Pons (tissue), 1 donor: Measurements from ENCODE around the gene KCTD3.
A peak's percentile ranks its signal among the peaks of the same experiment; 100 is the strongest.

Experiments used
- DNase-seq: peaks from one replicate; pipeline ENCODE4 v3.0.0-alpha.2; 2016; ENCODE audit warnings: low spot score

Gene KCTD3

DNA sequence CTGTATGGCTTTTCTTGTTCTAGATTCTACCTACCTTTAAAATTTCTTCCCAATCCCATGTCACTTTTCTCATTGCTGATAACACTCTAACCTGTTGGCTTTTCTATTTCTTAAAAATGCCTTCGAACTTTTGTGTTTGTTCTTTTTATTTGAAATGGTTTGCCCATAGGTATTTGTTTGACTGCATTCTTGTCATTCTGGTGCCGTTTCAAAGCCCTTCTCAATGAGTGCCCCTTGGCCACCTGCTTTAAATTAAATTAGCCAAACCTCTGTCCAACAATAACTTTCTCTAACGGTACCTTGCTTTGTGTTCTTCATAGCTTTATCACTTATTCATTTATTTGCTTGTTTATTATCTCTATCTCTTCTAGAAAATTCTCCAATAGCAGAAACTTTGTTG, 38.9 kb downstream of the KCTD3 start:
- DNase-seq, result no peak

DNA sequence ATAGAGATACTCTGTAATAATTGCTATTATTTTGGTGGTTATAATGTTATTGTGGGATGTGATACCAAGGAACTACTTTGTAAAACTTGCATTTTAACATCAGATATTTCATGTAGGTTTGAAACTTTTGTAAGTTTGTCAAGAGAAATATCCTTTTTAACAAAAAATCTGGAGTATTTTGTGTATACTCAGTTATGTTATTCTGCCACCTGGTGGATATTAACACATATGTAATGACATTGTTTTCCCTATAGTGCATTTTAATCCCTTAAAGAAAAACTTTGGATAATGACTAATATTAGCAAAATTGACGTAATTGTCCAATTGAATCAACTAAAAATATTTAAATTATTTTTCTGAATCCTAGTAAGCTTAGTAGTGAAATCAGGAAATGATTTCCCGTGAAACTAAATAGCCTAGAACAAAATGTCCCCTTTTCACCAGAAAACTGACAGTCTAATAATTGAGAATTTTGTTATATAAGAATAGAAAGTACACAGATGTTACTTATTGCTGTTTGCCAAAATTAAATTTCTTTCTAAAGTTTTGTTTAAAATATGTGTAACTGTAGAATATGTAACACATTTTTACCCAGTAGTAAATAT, 39.6 kb downstream of the KCTD3 start:
- DNase-seq, result no peak

- DNase-seq, result no peak
Measured at GRCh38 chr1:215607412-215607811, 40.3 kb downstream of the KCTD3 start.

DNA sequence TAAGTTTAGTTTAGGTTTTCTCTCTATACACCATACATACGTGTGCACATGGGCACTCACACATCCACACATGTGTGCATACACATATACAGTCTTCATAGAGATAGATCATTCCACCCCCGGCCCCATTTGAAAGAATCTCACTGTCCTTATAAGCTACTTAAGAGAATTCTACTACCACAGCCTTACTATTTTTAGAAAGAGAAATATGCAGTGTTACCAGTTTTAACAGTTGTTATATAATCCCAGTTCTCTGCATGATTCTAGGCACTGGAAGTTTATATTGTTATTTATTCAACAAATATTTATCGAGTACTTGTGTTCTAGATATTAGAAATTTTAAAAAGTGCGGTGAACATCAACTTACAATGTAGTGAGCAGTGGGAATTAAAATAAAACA, 41.5 kb downstream of the KCTD3 start:
- no peak for DNase-seq

DNA sequence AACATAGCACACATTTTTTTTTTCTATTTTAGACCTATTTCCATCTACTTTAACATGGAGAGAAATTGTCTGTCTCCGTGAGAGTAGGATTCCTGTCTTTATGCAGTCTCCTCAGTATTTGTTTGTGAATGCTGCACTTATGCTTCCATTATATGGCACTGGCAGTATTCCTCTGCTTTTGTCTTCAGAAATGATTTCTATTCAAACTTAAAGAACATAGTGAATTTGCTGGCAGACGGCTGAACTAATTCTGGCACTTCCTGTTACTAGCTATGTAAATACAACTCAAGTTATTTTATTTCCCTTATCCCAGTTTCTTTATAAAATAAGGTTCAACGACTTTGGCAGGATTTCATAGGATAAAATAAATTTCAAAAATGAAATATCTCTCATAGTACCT, 45.3 kb downstream of the KCTD3 start:
- no peak for DNase-seq

GRCh38 chr1:215617979-215618378, 50.9 kb downstream of the KCTD3 start:
- DNase-seq, result no peak

GRCh38 chr1:215623162-215623561, 56.1 kb downstream of the KCTD3 start:
- no peak for DNase-seq

GRCh38 chr1:215625949-215626348, 58.8 kb downstream of the KCTD3 start:
- DNase-seq, result no peak

DNA sequence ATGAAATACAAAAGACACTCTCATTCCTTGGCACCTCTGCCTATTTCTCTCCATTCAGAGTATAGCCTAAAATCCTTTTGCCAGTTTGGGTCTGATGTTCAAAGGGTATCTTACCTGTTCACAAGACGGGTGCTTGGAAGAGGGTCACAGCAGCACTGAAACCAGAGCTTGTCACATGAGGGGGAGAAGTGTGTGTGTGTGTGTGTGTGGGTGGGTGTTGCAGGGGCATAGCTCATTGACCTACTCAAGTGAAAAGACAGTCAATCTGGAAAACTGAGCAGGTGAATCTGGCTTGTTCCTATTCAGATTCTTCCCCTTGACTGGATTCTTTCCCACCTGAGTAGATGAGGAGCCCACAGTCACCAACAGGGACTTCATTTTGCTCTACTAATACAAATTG, 63.9 kb downstream of the KCTD3 start:
- no peak for DNase-seq

GRCh38 chr1:215631489-215631888, 64.4 kb downstream of the KCTD3 start:
- DNase-seq, result no peak

DNA sequence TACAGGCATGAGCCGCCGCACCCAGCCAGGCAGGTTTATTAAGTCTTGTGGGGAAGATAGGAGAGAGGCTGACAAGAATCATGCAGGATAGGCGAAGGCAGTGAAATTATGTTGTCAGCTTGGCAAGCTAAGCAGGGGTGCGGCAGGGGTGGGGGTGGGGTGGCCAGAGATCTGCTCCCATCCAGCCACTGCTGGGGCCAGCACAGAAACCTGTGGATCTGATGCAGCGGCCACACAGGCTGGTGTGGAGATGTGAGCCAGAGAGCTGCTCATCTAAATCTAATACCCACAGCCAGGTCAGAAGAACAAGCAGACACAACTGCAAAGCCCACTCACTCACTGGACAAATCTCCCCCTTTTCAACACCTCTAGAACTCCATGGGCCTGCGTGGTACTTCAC, 68.7 kb downstream of the KCTD3 start:
- DNase-seq, result no peak

- DNase-seq, result no peak
Measured at GRCh38 chr1:215636258-215636965, 69.3 kb downstream of the KCTD3 start.

- DNase-seq, result peak; percentile 41
Measured at GRCh38 chr1:215637041-215637573, 70.0 kb downstream of the KCTD3 start.

DNA sequence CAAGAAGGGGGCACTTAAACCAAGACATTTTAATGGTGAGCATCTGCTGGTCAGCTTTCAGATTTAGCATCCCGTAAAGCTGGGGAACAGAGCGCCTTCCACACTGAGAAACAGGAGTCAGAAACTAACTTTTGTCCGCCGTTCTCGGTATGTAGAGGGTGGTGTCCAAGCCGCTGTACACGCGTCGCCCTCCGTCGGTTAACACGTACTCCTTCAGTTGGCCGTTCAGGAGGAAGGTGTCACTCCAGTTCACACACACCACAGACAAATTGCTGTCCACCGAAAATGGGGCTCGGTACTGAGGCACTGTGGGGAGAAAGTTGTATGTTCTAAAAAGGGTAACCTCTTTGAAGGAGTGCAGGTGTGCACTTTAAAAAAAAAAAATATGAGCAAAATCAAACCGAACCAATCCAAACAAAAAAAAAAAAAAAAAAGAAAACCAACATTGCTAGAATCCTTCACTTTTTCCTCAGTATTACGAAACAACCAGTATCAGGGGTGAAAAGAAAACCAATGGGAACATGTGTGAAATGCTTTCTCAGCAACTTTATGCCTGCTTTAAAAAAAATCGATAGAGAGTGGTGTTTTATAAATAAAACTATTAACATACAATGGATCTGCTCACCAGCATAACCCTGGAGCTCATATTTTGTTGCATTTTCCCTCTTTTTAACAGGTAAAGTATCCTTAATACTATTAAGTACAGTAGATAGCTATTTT, 73.5 kb downstream of the KCTD3 start:
- no peak for DNase-seq

DNA sequence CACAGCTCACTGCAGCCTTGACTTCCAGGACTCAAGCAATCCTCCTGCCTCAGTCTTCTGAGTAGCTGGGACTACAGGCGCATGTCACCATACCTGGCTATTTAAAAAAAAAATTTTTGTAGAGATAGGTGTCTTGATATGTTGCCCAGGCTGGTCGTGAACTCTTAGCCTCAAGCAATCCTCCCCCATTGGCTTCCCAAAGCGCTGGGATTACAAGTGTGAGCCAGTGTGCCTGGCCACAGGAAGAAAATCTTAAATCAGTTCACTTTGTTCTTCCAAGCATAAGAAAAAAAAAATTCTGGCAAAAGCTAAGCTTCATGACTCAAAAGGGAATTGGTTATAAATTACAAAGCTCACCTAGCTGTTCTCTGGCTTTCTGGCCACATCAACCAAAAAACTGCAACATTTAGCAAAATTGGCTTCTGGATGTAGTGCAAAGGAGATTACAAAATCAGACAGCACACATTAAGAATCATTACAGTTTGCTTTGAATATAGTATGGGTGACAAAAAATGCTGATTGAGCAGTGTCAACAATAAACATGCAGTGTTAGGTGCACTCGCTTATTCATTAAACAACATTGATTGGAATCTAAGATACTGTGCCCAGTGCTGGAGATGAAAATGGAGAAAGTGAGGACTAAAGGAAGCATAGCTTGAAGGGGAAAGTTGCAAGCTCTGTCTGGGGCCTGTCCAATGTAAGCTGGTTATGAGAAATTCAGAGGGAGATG, 76.7 kb downstream of the KCTD3 start:
- no peak for DNase-seq

GRCh38 chr1:215645182-215645581, 78.1 kb downstream of the KCTD3 start:
- DNase-seq, result no peak

DNA sequence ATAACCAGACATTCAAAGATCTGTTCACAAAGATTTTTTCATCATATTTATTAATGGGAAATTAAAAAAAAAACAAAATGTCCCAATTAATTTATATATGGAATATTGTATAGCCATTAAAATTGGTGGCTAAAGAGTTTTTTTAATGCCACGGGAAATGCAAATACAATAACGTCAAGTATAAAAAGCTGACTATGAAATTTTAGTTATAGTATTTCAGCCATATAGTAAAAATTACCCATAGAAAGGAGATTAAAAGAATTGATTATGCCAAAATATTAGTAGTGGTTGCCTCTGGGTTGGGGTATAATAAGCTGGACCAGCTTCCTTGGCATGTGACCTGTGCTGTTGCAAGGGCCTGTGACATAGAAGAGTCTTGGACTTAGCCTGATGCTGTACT, 78.8 kb downstream of the KCTD3 start:
- DNase-seq, result no peak

- DNase-seq, result no peak
Measured at GRCh38 chr1:215647738-215648137, 80.6 kb downstream of the KCTD3 start.

DNA sequence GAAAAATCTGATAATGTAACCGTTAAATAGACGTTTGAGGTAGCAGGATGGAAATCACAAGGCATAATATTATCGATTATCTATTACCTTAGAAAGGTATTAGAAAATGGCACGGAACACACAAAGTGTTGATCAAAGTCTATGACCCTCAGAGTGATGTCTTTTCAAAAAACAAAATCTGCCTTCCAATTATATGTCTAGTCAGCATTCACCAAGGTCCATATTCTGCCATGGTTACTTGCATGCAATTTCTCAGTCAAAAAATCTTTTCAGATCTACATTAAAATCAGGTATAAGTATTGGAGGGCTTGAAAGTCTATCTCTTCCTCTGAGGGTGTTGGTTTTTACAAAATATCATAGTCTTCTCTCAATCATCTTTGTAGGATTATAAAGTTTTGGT, 81.9 kb downstream of the KCTD3 start:
- no peak for DNase-seq

GRCh38 chr1:215650446-215651149, 83.5 kb downstream of the KCTD3 start:
- DNase-seq, result no peak

DNA sequence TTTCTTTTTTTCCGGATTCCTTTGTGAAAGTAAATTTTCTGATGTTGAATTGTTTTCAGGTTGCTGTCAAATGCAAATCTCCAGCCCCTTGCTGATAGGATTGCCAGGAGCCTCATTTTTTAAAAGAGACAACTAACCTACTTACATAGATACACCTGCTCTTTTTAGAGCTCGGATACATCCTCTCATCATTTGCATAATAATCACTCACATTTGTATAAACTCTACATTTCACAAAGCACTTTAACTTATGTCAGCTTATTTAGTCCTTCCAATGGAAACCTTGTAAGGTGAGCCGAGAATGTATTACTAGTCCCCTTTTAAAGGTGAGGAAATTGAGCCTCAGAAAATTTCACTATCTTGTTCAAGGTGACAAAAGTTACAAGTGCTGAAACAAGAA, 84.8 kb downstream of the KCTD3 start:
- DNase-seq, result no peak

DNA sequence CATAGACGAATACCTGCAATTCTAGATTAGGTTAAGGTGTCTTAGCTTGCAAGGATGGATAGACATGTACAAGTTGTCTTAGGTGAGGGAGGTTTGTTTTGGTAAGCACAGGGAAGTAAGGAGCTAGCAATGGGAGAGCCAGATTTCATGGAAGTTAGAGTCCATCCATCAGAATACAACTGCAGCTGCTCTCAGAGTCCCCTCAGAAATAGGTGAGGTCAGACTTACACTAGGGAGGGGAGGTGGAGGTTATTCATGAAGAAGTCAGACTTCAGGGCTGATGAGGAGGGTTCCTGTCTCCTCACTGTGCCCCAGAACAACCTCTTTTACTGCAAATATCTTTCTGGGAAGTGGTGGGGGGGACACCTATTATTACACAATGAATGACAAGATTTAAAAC, 85.3 kb downstream of the KCTD3 start:
- DNase-seq, result no peak
